HepG2 (cell line): ENCODE data around the gene RBP3. TPM values are rescaled to one million over a fixed set of nuclear protein-coding genes. Genes with fewer than 3 reads are reported as not detected.

Experiments used
- ATAC-seq: fragments of 200-7000 bp; cut with Tn5 transposase; 3 replicates; pipeline ENCODE4 v1.9.1; 2020; ENCODE audit warnings: mild to moderate bottlenecking, moderate library complexity
- BruUV-seq: library from RNA; stranded (reverse); fragments of 400-500 nt; replicated peaks from 2 replicates; lab custom pipeline; 2021; lab: Mats Ljungman, UMichigan
- CTCF ChIA-PET: fragments of 300-600 bp; formaldehyde crosslinking; extraction: SDS; loops from one replicate; lab custom pipeline; 2021; ENCODE audit warnings: low total read pairs, inconsistent platforms, low intra/inter-chr PET ratio; lab: Yijun Ruan, JAX
- POLR2A ChIA-PET: fragments of 350-600 bp; sonication (Branson Sonifier 250); formaldehyde crosslinking; loops from one replicate; lab custom pipeline; 2020; ENCODE audit warnings: antibody characterized with exemption, inconsistent platforms; lab: Yijun Ruan, JAX
- DNase-seq: peaks from one replicate; pipeline ENCODE4 v3.0.0-alpha.2; 2015; ENCODE audit warnings: low spot score
- FAIRE-seq: peaks from 3 replicates; lab custom pipeline; 2011; peaks lifted over from hg19 to GRCh38; lab: Jason Lieb, UNC
- H2AFZ ChIP-seq: one replicate; pipeline ENCODE4 v1.6.1; 2011; ENCODE audit warnings: low read length, inconsistent platforms
- H3K27ac ChIP-seq: fragments of 300-600 bp; 3 replicates; pipeline ENCODE4 v1.8.0; 2011; ENCODE audit warnings: mixed run types, mild to moderate bottlenecking, mixed read lengths, low read length, inconsistent platforms; ENCODE audit not compliant: insufficient read depth; ENCODE audit errors: extremely low read length
- H3K27me3 ChIP-seq, 2 experiments: fragments of 200-600 bp in 1 of 2; 2 replicates in 1 of 2; 3 replicates in 1 of 2; pipeline versions ENCODE4 v1.6.0 to v1.8.0; 2011; ENCODE audit warnings: low read length in 2 of 2, mild to moderate bottlenecking in 2 of 2, moderate library complexity in 2 of 2, inconsistent platforms in 1 of 2; ENCODE audit not compliant: insufficient read depth in 2 of 2, control insufficient read depth in 1 of 2
- H3K36me3 ChIP-seq, 2 experiments: fragments of 200-600 bp in 1 of 2; replicated peaks in 1 of 2; 2 replicates in 1 of 2; 3 replicates in 1 of 2; pipeline versions ENCODE4 v1.5.1 to v1.8.0; 2011; ENCODE audit warnings: low read length in 2 of 2, inconsistent platforms in 1 of 2; ENCODE audit not compliant: insufficient read depth in 2 of 2, control insufficient read depth in 1 of 2
- H3K4me1 ChIP-seq: 2 replicates; pipeline ENCODE4 v1.5.1; 2012; ENCODE audit warnings: low read length, inconsistent platforms; ENCODE audit not compliant: insufficient read depth
- H3K4me2 ChIP-seq: 2 replicates; pipeline ENCODE4 v1.6.0; 2011; ENCODE audit warnings: low read depth, low read length, inconsistent platforms
- H3K4me3 ChIP-seq, 3 experiments: fragments of 200-600 bp in 1 of 3; sonication (generic), shearing (Covaris generic) in 1 of 3; replicated peaks in 1 of 3; 2 replicates each; pipeline ENCODE4 v1.5.1; 2011 to 2016; ENCODE audit warnings: low read length in 3 of 3, inconsistent platforms in 2 of 3, low read depth in 2 of 3, mild to moderate bottlenecking in 2 of 3, control low read depth in 1 of 3, mixed read lengths in 1 of 3; ENCODE audit not compliant: insufficient read depth in 1 of 3
- H3K79me2 ChIP-seq: one replicate; pipeline ENCODE4 v1.6.1; 2011; ENCODE audit warnings: low read length, inconsistent platforms; ENCODE audit not compliant: insufficient read depth
- H3K9ac ChIP-seq: 2 replicates; pipeline ENCODE4 v1.6.0; 2011; ENCODE audit warnings: mild to moderate bottlenecking, low read depth, low read length, inconsistent platforms; ENCODE audit not compliant: insufficient read depth
- H3K9me3 ChIP-seq: 2 replicates; pipeline ENCODE4 v1.5.1; 2012; ENCODE audit warnings: mild to moderate bottlenecking, low read length
- H4K20me1 ChIP-seq: 2 replicates; pipeline ENCODE4 v1.6.0; 2011; ENCODE audit warnings: inconsistent platforms, mild to moderate bottlenecking, low read length, moderate library complexity; ENCODE audit not compliant: insufficient read depth
- BRCA1 ChIP-seq: sonication (generic); formaldehyde crosslinking; IDR thresholded peaks from 2 replicates; pipeline ENCODE4 v1.4.0; 2020; ENCODE audit warnings: missing genetic modification reagents
- CEBPG ChIP-seq: IDR thresholded peaks from 2 replicates; pipeline ENCODE4 v1.6.1; 2016
- IKZF1 ChIP-seq: fragments of 450-650 bp; IDR thresholded peaks from 2 replicates; pipeline ENCODE4 v1.7.1; 2016
- MYPOP ChIP-seq: sonication (generic); formaldehyde crosslinking; IDR thresholded peaks from 2 replicates; pipeline ENCODE4 v1.8.1; 2023; ENCODE audit warnings: mild to moderate bottlenecking, moderate library complexity, missing genetic modification reagents
- MZF1 ChIP-seq: sonication (generic); formaldehyde crosslinking; IDR thresholded peaks from 2 replicates; pipeline ENCODE4 v1.8.1; 2023; ENCODE audit warnings: mild to moderate bottlenecking, missing genetic modification reagents, borderline replicate concordance
- SAFB2 ChIP-seq: sonication (generic); formaldehyde crosslinking; IDR thresholded peaks from 2 replicates; pipeline ENCODE4 v1.5.1; 2020; ENCODE audit warnings: missing genetic modification reagents, low read depth, mild to moderate bottlenecking, borderline replicate concordance
- TERF1 ChIP-seq: sonication (generic); formaldehyde crosslinking; IDR thresholded peaks from 2 replicates; pipeline ENCODE4 v1.8.0; 2022; ENCODE audit warnings: mild to moderate bottlenecking, missing genetic modification reagents, moderate library complexity
- ZNF383 ChIP-seq: sonication (generic); formaldehyde crosslinking; IDR thresholded peaks from 2 replicates; pipeline ENCODE4 v1.4.0; 2020; ENCODE audit warnings: missing genetic modification reagents, mild to moderate bottlenecking, borderline replicate concordance
- ZNF800 ChIP-seq: sonication (generic); formaldehyde crosslinking; IDR thresholded peaks from 2 replicates; pipeline ENCODE4 v1.4.0; 2020; ENCODE audit warnings: missing genetic modification reagents
- WGBS: methylation state at CpG from one replicate; pipeline ENCODE4 v1.1.6; 2017; ENCODE audit warnings: low lambda C conversion rate; 5-methylcytosine and 5-hydroxymethylcytosine counted together
- in situ Hi-C: cut with HindIII; loops from 2 replicates; pipeline ENCODE4 v1.10.0; 2017; ENCODE audit warnings: low pct_unique_long_range_greater_than_20kb; ENCODE audit not compliant: extremely low pct_ligation_motif_present
- intact Hi-C: fragments of 100-400 bp; cut with micrococcal nuclease; formaldehyde crosslinking; loops from one replicate; pipeline ENCODE4 v1.10.0; 2022; ENCODE audit not compliant: unreplicated experiment
- polyA plus RNA-seq, 8 experiments: library from polyadenylated mRNA; depleted of rRNA in 3 of 8; stranded (reverse) in 7 of 8; unstranded in 1 of 8; fragments of >200 nt; fragmentation: Illumina TruSeq in 4 of 8; extraction: Trizol in 4 of 8; gene quantifications; 2 replicates each; pipeline versions ENCODE4 v1.2.1 to v1.2.3, GENCODE V29; 2011 to 2016; ENCODE audit warnings: low read depth in 4 of 8, missing spikeins in 1 of 8, mixed read lengths in 1 of 8; ENCODE audit not compliant: insufficient read depth in 1 of 8
- total RNA-seq, 5 experiments: library from RNA; depleted of rRNA; stranded (reverse); fragments of >200 nt; fragmentation: Illumina TruSeq; extraction: Trizol; gene quantifications; 2 replicates each; pipeline ENCODE4 v1.2.3, GENCODE V29; 2016; ENCODE audit warnings: low read depth in 1 of 5
- TF ChIP-seq, protein P1 (sequence below): sonication (generic); formaldehyde crosslinking; IDR thresholded peaks from 2 replicates; pipeline ENCODE4 v1.4.0; 2020; ENCODE audit warnings: mild to moderate bottlenecking, missing genetic modification reagents, borderline replicate concordance

Gene RBP3
- total and polyA plus RNA-seq, 2 of the 13 experiments (the other 11 are each of a cell fraction or from before 2014, with no cell fraction given) = not detected

DNA sequence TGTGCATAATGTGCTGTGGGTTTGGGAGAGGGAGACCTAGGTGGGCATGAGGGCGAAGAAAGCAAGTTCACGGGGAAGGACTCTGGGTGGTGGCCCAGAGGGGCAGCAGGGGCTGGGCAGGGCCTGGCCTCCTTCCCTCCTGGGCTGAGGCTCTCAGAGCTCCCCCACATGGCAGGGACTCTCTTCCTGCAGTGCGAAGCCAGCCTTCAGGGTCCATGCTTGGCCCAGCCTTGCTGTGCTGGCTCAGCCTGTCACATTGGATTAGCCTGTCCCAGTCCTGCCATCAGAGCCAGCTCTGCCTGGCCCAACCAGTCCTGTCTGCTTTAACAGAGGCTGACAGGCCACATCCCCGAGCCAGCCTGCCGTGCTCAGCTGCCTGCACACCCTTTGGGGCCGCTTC lies 56.3 kb downstream of the RBP3 start:
- intact Hi-C loops (no loop called here), in situ Hi-C loops (no loop called here)
- 79% methylated on average over 2 of the region's 6 CpGs for WGBS
- Histone ChIP-seq H3K4me2 (no peak overlapping the region), H3K79me2 (no peaks in the 10 kb centered on the region), H2AFZ (no peak overlapping the region), H3K4me1 (peaks cover 38% of the 10 kb centered on the region), H3K27ac (no peak overlapping the region), H3K4me3 (no peak overlapping the region), H3K36me3 (no peaks in the 10 kb centered on the region), H3K9me3 (no peaks in the 10 kb centered on the region), H4K20me1 (no peaks in the 10 kb centered on the region), H3K27me3 (no peaks in the 10 kb centered on the region), H3K9ac (no peak overlapping the region)
- FAIRE-seq = no peak
- BruUV-seq = no TSS peak
- ChIA-PET POLR2A (no interaction called here), CTCF (no interaction called here)
- TF ChIP-seq BRCA1 (CRISPR knock-in tag) = no peak
- no peak for TF ChIP-seq TERF1 (CRISPR knock-in tag)
- ATAC-seq = no peak
- no peak for DNase-seq

GRCh38 chr10:47404937-47405336 lies 56.8 kb downstream of the RBP3 start:
- CTCF ChIA-PET = no interaction called here
- H2AFZ ChIP-seq = no peak overlapping the region
- H3K27me3 ChIP-seq = no peaks in the 10 kb centered on the region
- no peak overlapping the region for H3K4me2 ChIP-seq
- BruUV-seq = no TSS peak
- H3K36me3 ChIP-seq = no peaks in the 10 kb centered on the region
- H3K79me2 ChIP-seq = no peaks in the 10 kb centered on the region
- FAIRE-seq (no peak), DNase-seq (no peak), ATAC-seq (no peak)
- H3K9ac ChIP-seq = no peak overlapping the region
- H3K27ac ChIP-seq = no peak overlapping the region
- in situ Hi-C loops (no loop called here), intact Hi-C loops (no loop called here)
- H3K9me3 ChIP-seq = no peaks in the 10 kb centered on the region
- no peak overlapping the region for H3K4me3 ChIP-seq
- POLR2A ChIA-PET = no interaction called here
- peaks cover 38% of the 10 kb centered on the region for H3K4me1 ChIP-seq
- 54% methylated on average over 2 of the region's 2 CpGs for WGBS
- H4K20me1 ChIP-seq = no peaks in the 10 kb centered on the region
- no peak for TF ChIP-seq ZNF800
- no peak for TF ChIP-seq ZNF383
- TF ChIP-seq MYPOP (CRISPR knock-in tag) = no peak
- TF ChIP-seq IKZF1 = no peak
- no peak for TF ChIP-seq SAFB2 (CRISPR knock-in tag)
- no peak for TF ChIP-seq MZF1 (CRISPR knock-in tag)
- TF ChIP-seq, protein P1, sequence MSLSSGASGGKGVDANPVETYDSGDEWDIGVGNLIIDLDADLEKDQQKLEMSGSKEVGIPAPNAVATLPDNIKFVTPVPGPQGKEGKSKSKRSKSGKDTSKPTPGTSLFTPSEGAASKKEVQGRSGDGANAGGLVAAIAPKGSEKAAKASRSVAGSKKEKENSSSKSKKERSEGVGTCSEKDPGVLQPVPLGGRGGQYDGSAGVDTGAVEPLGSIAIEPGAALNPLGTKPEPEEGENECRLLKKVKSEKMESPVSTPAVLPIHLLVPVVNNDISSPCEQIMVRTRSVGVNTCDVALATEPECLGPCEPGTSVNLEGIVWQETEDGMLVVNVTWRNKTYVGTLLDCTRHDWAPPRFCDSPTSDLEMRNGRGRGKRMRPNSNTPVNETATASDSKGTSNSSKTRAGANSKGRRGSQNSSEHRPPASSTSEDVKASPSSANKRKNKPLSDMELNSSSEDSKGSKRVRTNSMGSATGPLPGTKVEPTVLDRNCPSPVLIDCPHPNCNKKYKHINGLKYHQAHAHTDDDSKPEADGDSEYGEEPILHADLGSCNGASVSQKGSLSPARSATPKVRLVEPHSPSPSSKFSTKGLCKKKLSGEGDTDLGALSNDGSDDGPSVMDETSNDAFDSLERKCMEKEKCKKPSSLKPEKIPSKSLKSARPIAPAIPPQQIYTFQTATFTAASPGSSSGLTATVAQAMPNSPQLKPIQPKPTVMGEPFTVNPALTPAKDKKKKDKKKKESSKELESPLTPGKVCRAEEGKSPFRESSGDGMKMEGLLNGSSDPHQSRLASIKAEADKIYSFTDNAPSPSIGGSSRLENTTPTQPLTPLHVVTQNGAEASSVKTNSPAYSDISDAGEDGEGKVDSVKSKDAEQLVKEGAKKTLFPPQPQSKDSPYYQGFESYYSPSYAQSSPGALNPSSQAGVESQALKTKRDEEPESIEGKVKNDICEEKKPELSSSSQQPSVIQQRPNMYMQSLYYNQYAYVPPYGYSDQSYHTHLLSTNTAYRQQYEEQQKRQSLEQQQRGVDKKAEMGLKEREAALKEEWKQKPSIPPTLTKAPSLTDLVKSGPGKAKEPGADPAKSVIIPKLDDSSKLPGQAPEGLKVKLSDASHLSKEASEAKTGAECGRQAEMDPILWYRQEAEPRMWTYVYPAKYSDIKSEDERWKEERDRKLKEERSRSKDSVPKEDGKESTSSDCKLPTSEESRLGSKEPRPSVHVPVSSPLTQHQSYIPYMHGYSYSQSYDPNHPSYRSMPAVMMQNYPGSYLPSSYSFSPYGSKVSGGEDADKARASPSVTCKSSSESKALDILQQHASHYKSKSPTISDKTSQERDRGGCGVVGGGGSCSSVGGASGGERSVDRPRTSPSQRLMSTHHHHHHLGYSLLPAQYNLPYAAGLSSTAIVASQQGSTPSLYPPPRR (CRISPR knock-in tag) = no peak
- no peak for TF ChIP-seq CEBPG
